CD4-positive, alpha-beta T cell treated with Interleukin-15 for 1 hour (primary cell): ENCODE results near the gene CTNNBL1.

Experiments
- DNase-seq: peaks from one replicate; pipeline ENCODE4 v3.0.0-alpha.2; 2020

The CTNNBL1 gene

GRCh38 chr20:37904008-37904642 is 210.3 kb downstream of the CTNNBL1 start:
- DNase-seq: no peak

- no peak for DNase-seq
These were observed 211.1 kb downstream of the CTNNBL1 start for GRCh38 chr20:37904845-37905373.

- no peak for DNase-seq
These were observed 212.1 kb downstream of the CTNNBL1 start for GRCh38 chr20:37905671-37906613.

GRCh38 chr20:37907330-37907676 is 213.5 kb downstream of the CTNNBL1 start:
- no peak for DNase-seq

GRCh38 chr20:37907677-37908401 is 214.0 kb downstream of the CTNNBL1 start:
- DNase-seq: no peak

- DNase-seq: no peak
These were observed 217.4 kb downstream of the CTNNBL1 start for GRCh38 chr20:37911261-37911660.

- DNase-seq: no peak
These were observed 218.0 kb downstream of the CTNNBL1 start for GRCh38 chr20:37911838-37912281.

GRCh38 chr20:37912874-37913273 is 219.0 kb downstream of the CTNNBL1 start:
- DNase-seq: no peak

GRCh38 chr20:37913567-37914366 is 219.9 kb downstream of the CTNNBL1 start:
- no peak for DNase-seq

GRCh38 chr20:37914367-37914671 is 220.5 kb downstream of the CTNNBL1 start:
- no peak for DNase-seq

GRCh38 chr20:37914672-37915433 is 221.0 kb downstream of the CTNNBL1 start:
- DNase-seq: no peak

GRCh38 chr20:37915434-37915787 is 221.6 kb downstream of the CTNNBL1 start:
- no peak for DNase-seq

GRCh38 chr20:37915800-37916570 is 222.2 kb downstream of the CTNNBL1 start:
- no peak for DNase-seq

GRCh38 chr20:37917461-37917860 is 223.6 kb downstream of the CTNNBL1 start:
- no peak for DNase-seq

GRCh38 chr20:37918035-37918434 is 224.2 kb downstream of the CTNNBL1 start:
- no peak for DNase-seq

- no peak for DNase-seq
These were observed 225.7 kb downstream of the CTNNBL1 start for GRCh38 chr20:37919389-37920040.

- no peak for DNase-seq
These were observed 226.4 kb downstream of the CTNNBL1 start for GRCh38 chr20:37920270-37920669.

- no peak for DNase-seq
These were observed 227.0 kb downstream of the CTNNBL1 start for GRCh38 chr20:37920679-37921322.

GRCh38 chr20:37921341-37921929 is 227.6 kb downstream of the CTNNBL1 start:
- no peak for DNase-seq
